ENCODE measurements around the gene NKAIN1.
"Not testable (repeated sequence)": the region's sequence is repeated elsewhere in the genome, so short reads cannot be mapped to it uniquely, and the experiment has no call there.

NKAIN1 gene

DNA sequence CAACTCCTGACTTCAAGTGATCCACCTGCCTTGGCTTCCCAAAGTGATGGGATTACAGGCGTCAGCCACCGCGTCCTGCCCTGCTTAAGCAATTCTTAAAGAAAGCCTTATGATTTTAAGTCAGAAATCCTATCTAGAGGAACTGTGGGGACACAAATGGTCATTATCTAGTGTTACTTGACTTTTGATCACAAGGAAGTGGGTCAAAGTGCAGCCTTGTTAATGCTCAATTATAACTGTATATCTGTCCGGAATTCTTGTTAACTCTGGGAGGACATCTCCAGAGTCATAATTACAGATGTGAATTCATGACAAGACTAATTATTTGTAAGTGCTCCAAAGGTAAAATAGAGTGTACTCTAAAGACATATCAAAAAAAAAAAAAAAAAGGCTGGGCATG is 97.3 kb downstream of the NKAIN1 start:
- no peak for TF ChIP-seq CTCF (IDR thresholded peaks at IDR 0.05; ENCODE audit: low read depth, low read length)
- no peak for DNase-seq (ENCODE audit: extremely low read depth, low read depth)

- TF ChIP-seq CTCF (IDR thresholded peaks at IDR 0.05; ENCODE audit: low read depth, low read length), result no peak
- DNase-seq (ENCODE audit: extremely low read depth, low read depth), result no peak
Observed at GRCh38 chr1:31140299-31140698, 99.4 kb downstream of the NKAIN1 start.

- not testable (repeated sequence) for DNase-seq (ENCODE audit: extremely low read depth, low read depth)
Observed at GRCh38 chr1:31138797-31139521, 100.7 kb downstream of the NKAIN1 start.

- not testable (repeated sequence) for DNase-seq (ENCODE audit: extremely low read depth, low read depth)
Observed at GRCh38 chr1:31137873-31138272, 101.8 kb downstream of the NKAIN1 start.

DNA sequence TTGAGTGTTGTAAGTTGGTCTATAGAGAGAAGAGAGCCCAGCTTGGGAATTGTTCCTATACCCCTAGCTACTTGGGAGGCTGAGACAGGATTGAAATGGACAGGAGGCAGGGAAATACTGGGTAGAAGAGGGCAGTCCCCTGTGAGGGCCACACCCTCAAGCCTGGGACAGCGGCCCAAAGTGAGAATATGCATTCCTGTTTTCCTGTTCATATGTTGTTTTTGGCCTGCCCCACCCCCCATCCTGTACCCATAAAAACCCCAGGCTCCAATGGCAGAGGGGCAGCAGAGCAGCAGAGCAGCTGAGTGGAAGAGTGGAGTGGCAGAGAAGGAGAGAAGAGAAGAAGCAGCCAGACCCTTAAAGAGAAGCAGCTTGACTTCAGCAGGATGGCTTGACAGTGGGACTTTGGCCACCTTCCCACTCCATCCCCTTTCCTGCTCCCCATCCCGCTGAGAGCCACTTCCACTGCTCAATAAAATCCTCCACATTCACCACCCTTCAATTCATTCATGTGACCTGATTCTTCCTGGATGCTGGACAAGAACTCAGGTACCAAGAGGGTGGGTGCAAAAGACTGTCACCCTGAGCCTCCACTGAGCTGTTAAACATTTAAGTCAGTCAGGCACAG is 103.6 kb downstream of the NKAIN1 start:
- TF ChIP-seq CTCF (IDR thresholded peaks at IDR 0.05; ENCODE audit: low read depth, low read length), result no peak
- no peak for DNase-seq (ENCODE audit: extremely low read depth, low read depth)

DNA sequence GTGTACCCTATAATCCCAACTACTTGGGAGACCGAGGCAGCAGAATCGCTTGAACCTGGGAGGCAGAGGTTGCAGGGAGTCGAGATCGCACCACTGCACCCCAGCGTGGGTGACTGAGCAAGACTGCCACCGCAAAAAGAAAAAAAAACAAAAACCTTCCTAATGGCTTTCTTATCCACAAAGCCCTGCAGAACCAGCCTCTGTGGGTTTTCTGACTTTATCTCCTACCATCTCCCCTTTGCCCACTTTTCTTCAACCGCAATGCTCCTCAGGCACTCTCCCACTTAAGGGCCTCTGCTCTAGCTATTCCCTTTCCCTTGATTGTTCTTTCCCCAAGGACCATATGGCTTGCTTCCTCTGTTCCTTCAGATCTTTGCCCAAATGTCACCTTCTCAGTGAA is 106.3 kb downstream of the NKAIN1 start:
- DNase-seq (ENCODE audit: extremely low read depth, low read depth), result no peak

More for the DNA sequence above, 106.3 kb downstream of the NKAIN1 start:
- no peak for TF ChIP-seq CTCF (IDR thresholded peaks at IDR 0.05; ENCODE audit: low read depth, low read length)

Data from AG09319 (cell line).